Measurements from ENCODE around the gene P4HA2.

Gene P4HA2

DNA sequence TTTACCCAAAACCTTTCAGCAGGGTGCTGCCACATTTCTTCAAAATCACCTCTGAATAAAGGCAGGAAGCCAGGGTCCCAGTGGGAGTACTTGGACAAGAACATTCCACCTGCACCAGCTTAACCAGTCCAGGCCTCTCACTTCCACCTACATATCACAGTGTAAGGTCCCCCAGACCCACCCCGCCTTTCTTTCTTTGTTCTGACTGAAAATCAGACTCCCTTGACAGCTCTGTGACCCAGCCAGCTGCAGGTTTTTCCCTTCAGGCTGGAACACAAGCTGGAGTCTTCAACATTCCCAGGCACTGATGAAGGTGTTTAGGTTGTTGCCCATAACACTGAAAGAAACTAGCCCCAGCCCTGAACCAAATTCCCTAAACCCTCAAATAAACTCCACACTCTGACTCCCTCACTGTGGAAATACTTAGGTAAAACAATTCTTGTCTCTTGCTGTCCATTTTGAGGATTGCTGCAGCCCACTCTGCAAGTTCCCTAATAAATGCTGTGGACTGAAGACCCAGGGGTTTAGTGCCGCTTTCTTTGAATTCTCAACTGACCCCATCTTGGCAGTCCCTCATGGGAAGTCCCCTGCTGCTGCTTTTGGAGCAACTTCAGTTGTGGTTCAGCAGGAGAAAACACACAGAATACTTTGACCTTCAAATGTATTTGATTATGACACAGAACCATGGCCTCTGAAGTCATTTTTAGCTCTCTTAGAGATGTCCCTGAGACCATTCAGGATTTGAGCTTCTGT lies 24.8 kb downstream of the P4HA2 start:
- TF ChIP-seq, protein P1, sequence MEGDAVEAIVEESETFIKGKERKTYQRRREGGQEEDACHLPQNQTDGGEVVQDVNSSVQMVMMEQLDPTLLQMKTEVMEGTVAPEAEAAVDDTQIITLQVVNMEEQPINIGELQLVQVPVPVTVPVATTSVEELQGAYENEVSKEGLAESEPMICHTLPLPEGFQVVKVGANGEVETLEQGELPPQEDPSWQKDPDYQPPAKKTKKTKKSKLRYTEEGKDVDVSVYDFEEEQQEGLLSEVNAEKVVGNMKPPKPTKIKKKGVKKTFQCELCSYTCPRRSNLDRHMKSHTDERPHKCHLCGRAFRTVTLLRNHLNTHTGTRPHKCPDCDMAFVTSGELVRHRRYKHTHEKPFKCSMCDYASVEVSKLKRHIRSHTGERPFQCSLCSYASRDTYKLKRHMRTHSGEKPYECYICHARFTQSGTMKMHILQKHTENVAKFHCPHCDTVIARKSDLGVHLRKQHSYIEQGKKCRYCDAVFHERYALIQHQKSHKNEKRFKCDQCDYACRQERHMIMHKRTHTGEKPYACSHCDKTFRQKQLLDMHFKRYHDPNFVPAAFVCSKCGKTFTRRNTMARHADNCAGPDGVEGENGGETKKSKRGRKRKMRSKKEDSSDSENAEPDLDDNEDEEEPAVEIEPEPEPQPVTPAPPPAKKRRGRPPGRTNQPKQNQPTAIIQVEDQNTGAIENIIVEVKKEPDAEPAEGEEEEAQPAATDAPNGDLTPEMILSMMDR (IDR thresholded peaks at IDR 0.05; ENCODE audit: insufficient read depth, low read depth, low read length, missing control alignments) = no peak
- DNase-seq (ENCODE audit: low read depth) = no peak
- no peak overlapping the region for H3K4me3 ChIP-seq (ENCODE audit: low read length)

DNA sequence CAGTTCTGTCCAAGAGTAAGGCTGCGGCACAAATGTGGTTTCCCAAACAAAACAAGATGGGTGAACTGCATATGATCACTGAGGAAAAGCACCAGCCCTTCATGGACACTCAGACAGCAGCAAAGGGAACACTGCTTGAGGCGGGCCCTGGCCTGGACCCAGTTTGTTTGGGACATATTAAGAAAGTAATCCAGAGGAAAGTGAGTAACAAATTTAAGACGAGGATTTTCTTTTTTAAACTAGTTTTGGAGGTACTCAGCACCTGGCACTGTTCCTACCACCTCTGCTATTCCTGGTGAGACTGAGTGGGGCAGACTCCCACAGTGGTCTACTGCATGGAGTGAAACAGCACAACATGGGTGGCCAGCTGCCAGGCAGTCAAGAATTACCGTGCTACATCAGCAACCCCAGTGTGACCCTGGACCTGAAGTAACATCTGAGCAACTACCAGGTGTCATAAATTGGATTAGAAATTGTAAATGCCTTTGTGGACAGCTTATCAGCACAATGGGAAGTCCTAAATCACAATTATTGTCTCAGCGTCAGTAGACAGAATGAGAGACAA lies 28.5 kb downstream of the P4HA2 start:
- TF ChIP-seq, protein P1 (IDR thresholded peaks at IDR 0.05; ENCODE audit: insufficient read depth, low read depth, low read length, missing control alignments) = no peak
- no peak overlapping the region for H3K4me3 ChIP-seq (ENCODE audit: low read length)

DNA sequence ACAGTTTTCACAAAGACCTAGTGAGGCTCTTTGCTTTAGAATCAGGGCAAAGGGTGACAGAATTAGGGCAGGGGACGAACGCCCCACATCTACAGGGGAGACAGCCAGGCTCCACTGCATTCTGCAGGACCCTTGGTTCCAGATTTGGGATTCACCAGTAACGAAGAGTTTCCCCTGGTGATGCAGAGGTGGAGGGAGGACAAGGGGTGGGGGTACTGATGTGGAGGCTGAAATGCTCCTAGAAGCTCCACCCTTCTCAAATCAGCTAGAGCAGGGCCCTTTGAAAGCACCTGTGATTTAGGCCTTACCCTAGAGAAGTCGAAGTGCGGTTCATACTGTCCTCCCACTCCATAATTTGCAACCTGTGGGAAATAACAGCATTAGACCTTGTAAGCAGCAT lies 29.1 kb downstream of the P4HA2 start:
- DNase-seq (ENCODE audit: low read depth) = no peak
- no peak overlapping the region for H3K4me3 ChIP-seq (ENCODE audit: low read length)
- TF ChIP-seq, protein P1 (IDR thresholded peaks at IDR 0.05; ENCODE audit: insufficient read depth, low read depth, low read length, missing control alignments) = no peak

More for the DNA sequence above, 28.5 kb downstream of the P4HA2 start:
- DNase-seq (ENCODE audit: low read depth) = no peak

GRCh38 chr5:132195727-132196126 lies 31.9 kb downstream of the P4HA2 start:
- TF ChIP-seq, protein P1 (IDR thresholded peaks at IDR 0.05; ENCODE audit: insufficient read depth, low read depth, low read length, missing control alignments) = no peak
- no peak for DNase-seq (ENCODE audit: low read depth)
- H3K4me3 ChIP-seq (ENCODE audit: low read length) = no peak overlapping the region

GRCh38 chr5:132193165-132193694 lies 34.4 kb downstream of the P4HA2 start:
- DNase-seq (ENCODE audit: low read depth) = no peak
- TF ChIP-seq, protein P1 (IDR thresholded peaks at IDR 0.05; ENCODE audit: insufficient read depth, low read depth, low read length, missing control alignments) = no peak
- H3K4me3 ChIP-seq (ENCODE audit: low read length) = no peak overlapping the region

DNA sequence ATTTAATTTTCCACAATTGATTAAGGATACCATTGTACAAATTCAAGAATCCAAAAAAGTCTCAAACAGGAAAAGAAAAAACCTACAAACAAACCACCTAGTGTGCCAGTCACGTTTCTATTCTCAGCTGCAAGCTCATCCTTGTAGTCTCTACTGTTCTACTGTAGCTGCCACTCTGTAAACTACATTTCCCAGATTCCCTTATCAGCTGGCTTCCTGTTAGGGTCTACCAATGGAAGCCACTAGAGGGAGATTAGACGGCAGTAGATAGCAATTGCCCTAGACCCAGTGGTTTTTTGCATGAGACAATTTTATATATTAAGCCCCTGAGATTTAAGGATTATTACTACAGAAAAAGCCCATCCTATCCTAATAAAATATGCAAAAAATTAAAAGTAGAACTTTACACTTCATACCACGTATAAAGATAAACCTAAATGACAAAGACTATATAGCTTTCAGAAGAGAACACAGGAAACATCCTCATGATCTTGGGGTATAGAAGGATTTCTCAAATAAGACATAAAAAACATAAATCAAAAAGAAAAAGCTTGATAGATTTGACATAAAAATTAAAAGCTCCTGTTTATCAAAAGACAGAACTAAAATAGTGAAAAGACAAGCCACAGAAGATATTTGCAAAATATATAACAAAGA lies 37.4 kb downstream of the P4HA2 start:
- peak; percentile 66 for DNase-seq (ENCODE audit: low read depth)
- H3K4me3 ChIP-seq (ENCODE audit: low read length) = no peak overlapping the region
- TF ChIP-seq, protein P1 (IDR thresholded peaks at IDR 0.05; ENCODE audit: insufficient read depth, low read depth, low read length, missing control alignments) = peak; percentile 80
